ENCODE measurements around the gene PTPN3.

GRCh38 chr9:109473329-109473728, 24.8 kb downstream of the PTPN3 start:
- no peak for TF ChIP-seq SUZ12 (IDR thresholded peaks at IDR 0.05; ENCODE audit: extremely low read depth, insufficient read depth, insufficient read length)
- TF ChIP-seq ZNF274 (IDR thresholded peaks at IDR 0.05; ENCODE audit: low read depth, low read length), result no peak
